Measurements from ENCODE around the gene CCDC40. TPM values are rescaled to one million over a fixed set of nuclear protein-coding genes. Genes with fewer than 3 reads are reported as not detected.

CCDC40 gene
- total RNA-seq, 3 donors from 2014 or later = 7.4 to 11.8 (median 11.6) TPM

- no peaks in the 10 kb centered on the region for H3K9me3 ChIP-seq
- no peak for DNase-seq (ENCODE audit: low spot score in 2 of 2)
- no peaks in the 10 kb centered on the region for H3K36me3 ChIP-seq
- H3K4me1 ChIP-seq = no peaks in the 10 kb centered on the region
- intact Hi-C loops (cut with DNase I; ENCODE audit: low total_unique reads) = no loop called here
- no peak overlapping the region for H3K27ac ChIP-seq
- H3K4me3 ChIP-seq = no peak overlapping the region
- TF ChIP-seq, protein P1, sequence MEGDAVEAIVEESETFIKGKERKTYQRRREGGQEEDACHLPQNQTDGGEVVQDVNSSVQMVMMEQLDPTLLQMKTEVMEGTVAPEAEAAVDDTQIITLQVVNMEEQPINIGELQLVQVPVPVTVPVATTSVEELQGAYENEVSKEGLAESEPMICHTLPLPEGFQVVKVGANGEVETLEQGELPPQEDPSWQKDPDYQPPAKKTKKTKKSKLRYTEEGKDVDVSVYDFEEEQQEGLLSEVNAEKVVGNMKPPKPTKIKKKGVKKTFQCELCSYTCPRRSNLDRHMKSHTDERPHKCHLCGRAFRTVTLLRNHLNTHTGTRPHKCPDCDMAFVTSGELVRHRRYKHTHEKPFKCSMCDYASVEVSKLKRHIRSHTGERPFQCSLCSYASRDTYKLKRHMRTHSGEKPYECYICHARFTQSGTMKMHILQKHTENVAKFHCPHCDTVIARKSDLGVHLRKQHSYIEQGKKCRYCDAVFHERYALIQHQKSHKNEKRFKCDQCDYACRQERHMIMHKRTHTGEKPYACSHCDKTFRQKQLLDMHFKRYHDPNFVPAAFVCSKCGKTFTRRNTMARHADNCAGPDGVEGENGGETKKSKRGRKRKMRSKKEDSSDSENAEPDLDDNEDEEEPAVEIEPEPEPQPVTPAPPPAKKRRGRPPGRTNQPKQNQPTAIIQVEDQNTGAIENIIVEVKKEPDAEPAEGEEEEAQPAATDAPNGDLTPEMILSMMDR (IDR thresholded peaks at IDR 0.05) = no peak
- no peak for TF ChIP-seq POLR2AphosphoS5 (IDR thresholded peaks at IDR 0.05)
- no peak for TF ChIP-seq POLR2A (IDR thresholded peaks at IDR 0.05)
- H3K27me3 ChIP-seq = no peaks in the 10 kb centered on the region
Observed at GRCh38 chr17:80049986-80050385, 13.5 kb downstream of the CCDC40 start.

- intact Hi-C loops (cut with DNase I; ENCODE audit: low total_unique reads) = no loop called here
- H3K4me1 ChIP-seq = no peaks in the 10 kb centered on the region
Observed at GRCh38 chr17:80050706-80051105, 14.3 kb downstream of the CCDC40 start.

DNA sequence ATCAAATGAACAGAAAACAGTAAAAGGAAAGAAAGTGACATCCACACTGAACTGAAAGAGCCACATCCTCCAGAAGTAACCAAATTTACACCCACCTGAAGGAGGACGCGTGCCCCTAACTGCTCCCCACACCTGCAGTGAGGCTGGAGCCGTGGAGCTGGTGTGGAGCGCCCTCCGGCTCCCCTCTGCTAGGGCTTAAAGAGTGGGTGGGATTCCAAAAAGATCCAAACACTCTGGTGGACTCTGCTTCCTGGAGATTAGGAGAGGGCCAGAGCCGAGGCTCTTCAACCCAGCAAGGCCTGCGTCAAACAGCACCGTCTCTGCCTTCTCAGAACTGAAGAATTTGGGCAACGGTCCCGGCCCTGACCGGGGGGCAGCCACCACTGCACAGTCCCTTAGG, 15.2 kb downstream of the CCDC40 start:
- no peaks in the 10 kb centered on the region for H3K9me3 ChIP-seq
- no peak for DNase-seq (ENCODE audit: low spot score in 2 of 2)
- H3K27me3 ChIP-seq = no peaks in the 10 kb centered on the region
- no peak overlapping the region for H3K4me3 ChIP-seq
- intact Hi-C loops (cut with DNase I; ENCODE audit: low total_unique reads) = no loop called here
- no peak for TF ChIP-seq POLR2A (IDR thresholded peaks at IDR 0.05)
- TF ChIP-seq, protein P1 (IDR thresholded peaks at IDR 0.05) = no peak
- no peak for TF ChIP-seq POLR2AphosphoS5 (IDR thresholded peaks at IDR 0.05)
- H3K36me3 ChIP-seq = no peaks in the 10 kb centered on the region
- H3K4me1 ChIP-seq = no peaks in the 10 kb centered on the region
- no peak overlapping the region for H3K27ac ChIP-seq

More at GRCh38 chr17:80050706-80051105, 14.3 kb downstream of the CCDC40 start:
- Histone ChIP-seq H3K4me3 (no peak overlapping the region), H3K27me3 (no peaks in the 10 kb centered on the region), H3K36me3 (no peaks in the 10 kb centered on the region), H3K9me3 (no peaks in the 10 kb centered on the region), H3K27ac (no peak overlapping the region)
- DNase-seq (ENCODE audit: low spot score in 2 of 2) = no peak
- TF ChIP-seq, protein P1 (IDR thresholded peaks at IDR 0.05) = no peak
- TF ChIP-seq POLR2A (IDR thresholded peaks at IDR 0.05) (no peak), POLR2AphosphoS5 (IDR thresholded peaks at IDR 0.05) (no peak)

- Histone ChIP-seq H3K4me1 (no peaks in the 10 kb centered on the region), H3K27me3 (no peaks in the 10 kb centered on the region), H3K9me3 (no peaks in the 10 kb centered on the region), H3K27ac (no peak overlapping the region), H3K36me3 (no peaks in the 10 kb centered on the region), H3K4me3 (no peak overlapping the region)
- DNase-seq (ENCODE audit: low spot score in 2 of 2) = no peak
- intact Hi-C loops (cut with DNase I; ENCODE audit: low total_unique reads) = no loop called here
- TF ChIP-seq, protein P1 (IDR thresholded peaks at IDR 0.05) = no peak
- TF ChIP-seq POLR2A (IDR thresholded peaks at IDR 0.05) = no peak
- TF ChIP-seq POLR2AphosphoS5 (IDR thresholded peaks at IDR 0.05) = no peak
Observed at GRCh38 chr17:80053102-80053501, 16.7 kb downstream of the CCDC40 start.

GRCh38 chr17:80055597-80055996, 19.2 kb downstream of the CCDC40 start:
- Histone ChIP-seq H3K9me3 (no peaks in the 10 kb centered on the region), H3K27ac (no peak overlapping the region), H3K4me1 (no peaks in the 10 kb centered on the region), H3K4me3 (no peak overlapping the region), H3K27me3 (no peaks in the 10 kb centered on the region), H3K36me3 (no peaks in the 10 kb centered on the region)
- TF ChIP-seq POLR2AphosphoS5 (IDR thresholded peaks at IDR 0.05) = no peak
- intact Hi-C loops (cut with DNase I; ENCODE audit: low total_unique reads) = no loop called here
- no peak for DNase-seq (ENCODE audit: low spot score in 2 of 2)
